ENCODE data around the gene RHOB.

Gene RHOB

GRCh38 chr2:20496076-20496872 lies 49.4 kb downstream of the RHOB start:
- ATAC-seq, result no peak

- no peak for ATAC-seq
Measured at GRCh38 chr2:20496942-20497341, 50.1 kb downstream of the RHOB start.

All from activated CD4-positive, CD25-positive, alpha-beta regulatory T cell treated with anti-CD3 and anti-CD28 coated beads, Interleukin-2, amount 50 U/mL, for 24 hours (primary cell).